Mesenchymal stem cell (in vitro differentiated cells and primary cell): ENCODE measurements around the gene SRCAP.

Source experiments
- DNase-seq: peaks from one replicate; pipeline ENCODE4 v3.0.0-alpha.2; 2013
- H2AFZ ChIP-seq: one replicate; pipeline ENCODE4 v1.6.1; 2013; ENCODE audit warnings: low read depth, mild to moderate bottlenecking, control low read depth, inconsistent platforms, low read length, moderate library complexity
- H2AK5ac ChIP-seq: 2 replicates; pipeline ENCODE4 v1.6.1; 2013; ENCODE audit warnings: low read length, moderate library complexity, mild to moderate bottlenecking, inconsistent platforms; ENCODE audit not compliant: severe bottlenecking
- H2BK120ac ChIP-seq: one replicate; pipeline ENCODE4 v1.6.1; 2013; ENCODE audit warnings: low read depth, mild to moderate bottlenecking, inconsistent platforms, low read length, moderate library complexity
- H2BK12ac ChIP-seq, 2 experiments: one replicate each; pipeline ENCODE4 v1.6.1; 2013; ENCODE audit warnings: inconsistent platforms in 2 of 2, low read length in 2 of 2, mild to moderate bottlenecking in 2 of 2, moderate library complexity in 2 of 2, control low read depth in 1 of 2
- H2BK15ac ChIP-seq: one replicate; pipeline ENCODE4 v1.6.1; 2013; ENCODE audit warnings: mild to moderate bottlenecking, low read depth, inconsistent platforms; ENCODE audit not compliant: poor library complexity, severe bottlenecking
- H2BK5ac ChIP-seq: 2 replicates; pipeline ENCODE4 v1.6.1; 2013; ENCODE audit warnings: low read depth, mild to moderate bottlenecking, low read length, control low read depth, inconsistent platforms; ENCODE audit not compliant: poor library complexity, severe bottlenecking
- H3K14ac ChIP-seq, 2 experiments: one replicate each; pipeline ENCODE4 v1.6.1; 2013; ENCODE audit warnings: inconsistent platforms in 2 of 2, low read length in 2 of 2, control low read depth in 1 of 2, mild to moderate bottlenecking in 1 of 2, moderate library complexity in 1 of 2
- H3K18ac ChIP-seq, 2 experiments: one replicate each; pipeline ENCODE4 v1.6.1; 2013; ENCODE audit warnings: inconsistent platforms in 2 of 2, low read length in 2 of 2, control low read depth in 1 of 2, low read depth in 1 of 2, mild to moderate bottlenecking in 1 of 2
- H3K23ac ChIP-seq, 2 experiments: one replicate each; pipeline ENCODE4 v1.6.1; 2013; ENCODE audit warnings: inconsistent platforms in 2 of 2, low read length in 2 of 2, mild to moderate bottlenecking in 2 of 2, moderate library complexity in 2 of 2, control low read depth in 1 of 2
- H3K27ac ChIP-seq: 2 replicates; pipeline ENCODE4 v1.5.1; 2013; ENCODE audit warnings: mild to moderate bottlenecking, moderate library complexity, low read length, control low read depth, inconsistent platforms; ENCODE audit not compliant: poor library complexity, severe bottlenecking
- H3K27me3 ChIP-seq, 2 experiments: 2 replicates each; pipeline versions ENCODE4 v1.6.1 to v1.7.0; 2013; ENCODE audit warnings: low read length in 2 of 2, mild to moderate bottlenecking in 2 of 2, moderate library complexity in 2 of 2, control low read depth in 1 of 2, inconsistent platforms in 1 of 2; ENCODE audit not compliant: control insufficient read depth in 1 of 2, insufficient read depth in 1 of 2
- H3K36me3 ChIP-seq, 2 experiments: 2 replicates each; pipeline versions ENCODE4 v1.6.1 to v1.7.0; 2013; ENCODE audit warnings: low read length in 2 of 2, control low read depth in 1 of 2, inconsistent platforms in 1 of 2, low read depth in 1 of 2, mild to moderate bottlenecking in 1 of 2; ENCODE audit not compliant: insufficient read depth in 2 of 2, control insufficient read depth in 1 of 2
- H3K4ac ChIP-seq, 2 experiments: one replicate each; pipeline ENCODE4 v1.6.1; 2013; ENCODE audit warnings: inconsistent platforms in 2 of 2, low read length in 2 of 2, mild to moderate bottlenecking in 2 of 2, moderate library complexity in 2 of 2, control low read depth in 1 of 2, low read depth in 1 of 2
- H3K4me1 ChIP-seq: 2 replicates; pipeline ENCODE4 v1.6.1; 2013; ENCODE audit warnings: low read depth, low read length, control low read depth; ENCODE audit not compliant: control insufficient read depth, insufficient read depth
- H3K4me2 ChIP-seq: 2 replicates; pipeline ENCODE4 v1.6.1; 2013; ENCODE audit warnings: low read length, mild to moderate bottlenecking, inconsistent platforms; ENCODE audit not compliant: poor library complexity, severe bottlenecking
- H3K4me3 ChIP-seq, 2 experiments: 2 replicates each; pipeline versions ENCODE4 v1.5.1 to v1.7.0; 2013; ENCODE audit warnings: low read length in 2 of 2, mild to moderate bottlenecking in 2 of 2, control low read depth in 1 of 2, low read depth in 1 of 2; ENCODE audit not compliant: insufficient read depth in 1 of 2
- H3K79me1 ChIP-seq: replicated peaks from 2 replicates; pipeline ENCODE4 v1.6.1; 2013; ENCODE audit warnings: mild to moderate bottlenecking, control low read depth, low read length, inconsistent platforms; ENCODE audit not compliant: poor library complexity, severe bottlenecking
- H3K9ac ChIP-seq: 2 replicates; pipeline ENCODE4 v1.7.0; 2013; ENCODE audit warnings: mild to moderate bottlenecking, low read length, moderate library complexity
- H3K9me3 ChIP-seq: 2 replicates; pipeline ENCODE4 v1.7.0; 2013; ENCODE audit warnings: mild to moderate bottlenecking, low read length; ENCODE audit not compliant: control insufficient read depth
- H4K8ac ChIP-seq: one replicate; pipeline ENCODE4 v1.6.1; 2013; ENCODE audit warnings: inconsistent platforms, mild to moderate bottlenecking, low read length, moderate library complexity
- H4K91ac ChIP-seq: one replicate; pipeline ENCODE4 v1.6.1; 2013; ENCODE audit warnings: mild to moderate bottlenecking, low read length, inconsistent platforms
- WGBS: methylation state at CpG from one replicate; pipeline ENCODE4 v1.1.7; 2013; ENCODE audit warnings: mixed read lengths; 5-methylcytosine and 5-hydroxymethylcytosine counted together

SRCAP gene

GRCh38 chr16:30774367-30775130 is 75.6 kb downstream of the SRCAP start:
- WGBS = 81% methylated on average over 8 of the region's 8 CpGs

GRCh38 chr16:30775131-30775391 is 76.1 kb downstream of the SRCAP start:
- Histone ChIP-seq H3K9ac (peak overlapping the region; percentile 94), H4K8ac (peak overlapping the region; percentile 86), H4K91ac (peak overlapping the region; percentile 81), H2BK12ac (no peak overlapping the region), H3K27ac (peak overlapping the region; percentile 21), H3K36me3 (peaks cover 50 to 76% of the 10 kb centered on the region in 2 experiments), H3K4me1 (peaks cover 19% of the 10 kb centered on the region), H3K4ac (peak overlapping the region; percentile 29 to 58), H2BK120ac (no peak overlapping the region), H3K4me3 (peak overlapping the region; percentile 68 to 90), H3K79me1 (peaks cover 29% of the 10 kb centered on the region), H3K23ac (no peak overlapping the region), H3K27me3 (no peaks in the 10 kb centered on the region), H3K18ac (peak overlapping the region; percentile 37 to 97), H3K9me3 (no peaks in the 10 kb centered on the region), H3K4me2 (peak overlapping the region; percentile 85), H2AFZ (no peak overlapping the region), H2BK15ac (no peak overlapping the region), H2BK5ac (no peak overlapping the region), H2AK5ac (no peak overlapping the region), H3K14ac (no peak overlapping the region)
- DNase-seq = no peak
- WGBS = 33% methylated on average over 9 of the region's 15 CpGs

More at GRCh38 chr16:30774367-30775130, 75.6 kb downstream of the SRCAP start:
- Histone ChIP-seq H3K18ac (peak overlapping the region in 1 of 2 experiments; percentile 97), H3K27me3 (no peaks in the 10 kb centered on the region), H3K14ac (no peak overlapping the region), H2BK15ac (no peak overlapping the region), H3K36me3 (peaks cover 53 to 76% of the 10 kb centered on the region in 2 experiments), H2AK5ac (no peak overlapping the region), H3K4me3 (peak overlapping the region; percentile 68 to 90), H2BK120ac (no peak overlapping the region), H3K9ac (peak overlapping the region; percentile 94), H2AFZ (no peak overlapping the region), H3K79me1 (peaks cover 28% of the 10 kb centered on the region), H3K27ac (peak overlapping the region; percentile 21), H2BK5ac (no peak overlapping the region), H3K23ac (peak overlapping the region in 1 of 2 experiments; percentile 28), H2BK12ac (no peak overlapping the region), H3K4ac (peak overlapping the region in 1 of 2 experiments; percentile 58), H3K4me1 (peaks cover 19% of the 10 kb centered on the region), H3K4me2 (peak overlapping the region; percentile 85), H4K91ac (peak overlapping the region; percentile 81), H3K9me3 (no peaks in the 10 kb centered on the region), H4K8ac (peak overlapping the region; percentile 86)
- no peak for DNase-seq

GRCh38 chr16:30775392-30776188 is 76.6 kb downstream of the SRCAP start:
- Histone ChIP-seq H2AFZ (peak overlapping the region; percentile 57), H3K18ac (peak overlapping the region; percentile 94 to 97), H2AK5ac (peak overlapping the region; percentile 41), H3K4me2 (peak overlapping the region; percentile 85), H3K9me3 (no peaks in the 10 kb centered on the region), H3K4me3 (peak overlapping the region; percentile 68 to 90), H3K4ac (peak overlapping the region; percentile 88 to 92), H4K8ac (peak overlapping the region; percentile 86), H3K79me1 (peaks cover 33% of the 10 kb centered on the region), H2BK15ac (peak overlapping the region; percentile 29), H3K27ac (peak overlapping the region; percentile 21), H3K9ac (peak overlapping the region; percentile 94), H2BK12ac (peak overlapping the region in 1 of 2 experiments; percentile 54), H2BK120ac (peak overlapping the region; percentile 6), H3K36me3 (peaks cover 47 to 78% of the 10 kb centered on the region in 2 experiments), H3K27me3 (no peaks in the 10 kb centered on the region), H3K14ac (peak overlapping the region; percentile 81 to 98), H3K23ac (peak overlapping the region; percentile 81 to 84), H2BK5ac (peak overlapping the region; percentile 20), H3K4me1 (peaks cover 19% of the 10 kb centered on the region), H4K91ac (peak overlapping the region; percentile 88)
- peak; percentile 83 for DNase-seq
- WGBS = under 1% methylated on average over 77 of the region's 81 CpGs
